COR-L47 (cell line): ENCODE results near the gene PID1.
A peak's percentile ranks its signal among the peaks of the same experiment; 100 is the strongest.

Experiments
- DNase-seq: peaks from one replicate; lab custom pipeline; 2025; lab: John Stamatoyannopoulos, UW

Gene PID1

GRCh38 chr2:229164545-229165249 is 106.4 kb downstream of the PID1 start:
- no peak for DNase-seq

- DNase-seq = no peak
Measured at GRCh38 chr2:229163893-229164292, 107.2 kb downstream of the PID1 start.

GRCh38 chr2:229162015-229162414 is 109.1 kb downstream of the PID1 start:
- DNase-seq = no peak

DNA sequence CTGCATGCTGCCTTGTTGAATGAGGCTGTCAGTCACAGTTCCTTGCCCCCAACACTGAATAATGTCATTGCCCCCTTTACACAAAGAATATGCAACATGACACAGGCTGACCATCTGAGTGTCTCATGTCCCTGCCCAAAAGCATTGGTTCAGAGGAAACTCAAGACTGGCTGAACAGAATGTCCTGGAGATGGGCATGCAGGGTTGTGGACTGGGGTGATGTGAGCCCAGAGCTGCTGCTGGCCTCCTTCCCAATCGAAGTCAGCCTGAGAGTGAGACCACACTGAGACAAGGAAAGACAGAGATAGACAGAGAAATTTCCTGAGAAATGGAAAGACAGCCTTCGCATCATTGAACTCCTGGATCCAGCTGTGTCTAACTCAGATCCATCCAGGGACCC is 110.1 kb downstream of the PID1 start:
- no peak for DNase-seq

DNA sequence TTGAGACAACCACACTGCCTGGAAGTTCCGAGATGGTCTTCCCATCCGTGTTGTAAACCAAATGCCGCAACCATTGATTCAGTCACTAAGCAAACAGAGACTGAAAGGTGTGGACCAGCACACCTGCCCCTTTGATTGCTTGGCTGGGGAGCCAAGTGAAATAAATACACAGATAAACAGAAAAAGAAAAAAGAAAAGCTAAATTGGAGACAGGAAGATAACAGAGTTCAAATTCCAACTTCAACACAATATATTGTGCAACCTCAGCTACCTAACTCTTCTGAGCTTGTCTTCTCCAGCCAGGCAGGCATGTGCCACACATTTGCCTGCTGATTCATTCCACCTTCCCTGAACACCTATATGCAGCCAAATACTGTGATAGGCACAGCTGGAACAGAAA is 110.9 kb downstream of the PID1 start:
- DNase-seq = no peak

GRCh38 chr2:229159405-229159804 is 111.7 kb downstream of the PID1 start:
- no peak for DNase-seq

DNA sequence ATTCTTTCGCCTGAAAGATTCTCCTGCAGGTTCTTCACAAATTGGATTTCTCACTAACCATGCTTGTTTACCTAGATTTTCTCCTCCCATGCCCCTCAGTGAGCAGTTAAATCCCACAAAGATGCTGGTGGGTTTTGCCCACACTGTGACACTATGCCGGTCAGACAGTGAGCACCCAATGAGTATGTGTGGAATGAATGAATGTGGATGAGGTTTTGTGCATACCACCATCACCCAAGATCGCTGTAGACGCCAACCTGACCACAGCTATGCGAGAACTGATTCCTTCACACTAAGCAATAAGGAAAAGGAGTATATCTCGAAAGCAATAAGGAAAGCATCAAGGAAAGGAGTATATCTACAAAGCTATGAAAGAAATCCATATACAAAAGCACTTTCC is 116.7 kb downstream of the PID1 start:
- no peak for DNase-seq

DNA sequence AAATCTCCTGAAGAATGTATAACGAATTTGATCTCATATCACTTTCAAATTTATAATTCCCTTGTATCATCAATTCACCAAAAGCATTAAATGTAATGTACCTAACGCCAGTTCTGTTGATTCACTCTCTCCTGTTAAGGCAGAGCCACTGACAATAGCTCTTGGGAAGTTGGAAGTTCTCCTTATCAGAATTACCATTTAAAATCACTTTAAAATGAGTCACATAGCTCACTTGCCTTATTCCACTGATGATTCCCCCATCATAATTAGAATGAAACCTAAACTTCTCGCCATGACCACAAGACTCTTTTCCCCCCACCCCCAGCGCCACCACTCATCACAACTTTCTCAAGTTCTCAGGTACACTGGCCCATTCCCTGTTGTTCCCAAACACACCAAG is 117.1 kb downstream of the PID1 start:
- DNase-seq = no peak

DNA sequence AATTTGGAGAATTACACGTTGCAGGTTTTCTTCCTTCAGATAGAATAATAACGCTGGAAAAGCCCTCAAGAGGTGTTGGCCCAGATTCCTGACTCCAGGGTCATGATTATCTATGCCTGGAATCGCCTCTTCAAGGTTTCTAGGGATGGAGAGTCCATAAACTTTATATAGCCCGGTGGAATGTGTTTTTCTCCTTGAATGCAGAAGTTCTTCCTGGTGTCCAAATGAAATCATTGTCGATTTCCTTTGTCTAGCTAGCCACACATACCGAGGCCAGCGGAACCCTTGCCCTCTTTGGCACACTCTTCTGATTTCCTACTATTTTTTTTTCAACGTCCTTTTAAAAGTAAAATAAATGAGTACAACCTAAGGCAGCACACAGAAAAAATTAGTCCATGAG is 117.8 kb downstream of the PID1 start:
- DNase-seq = no peak

GRCh38 chr2:229152674-229153073 is 118.4 kb downstream of the PID1 start:
- DNase-seq = no peak

- no peak for DNase-seq
Measured at GRCh38 chr2:229150317-229150716, 120.8 kb downstream of the PID1 start.

DNA sequence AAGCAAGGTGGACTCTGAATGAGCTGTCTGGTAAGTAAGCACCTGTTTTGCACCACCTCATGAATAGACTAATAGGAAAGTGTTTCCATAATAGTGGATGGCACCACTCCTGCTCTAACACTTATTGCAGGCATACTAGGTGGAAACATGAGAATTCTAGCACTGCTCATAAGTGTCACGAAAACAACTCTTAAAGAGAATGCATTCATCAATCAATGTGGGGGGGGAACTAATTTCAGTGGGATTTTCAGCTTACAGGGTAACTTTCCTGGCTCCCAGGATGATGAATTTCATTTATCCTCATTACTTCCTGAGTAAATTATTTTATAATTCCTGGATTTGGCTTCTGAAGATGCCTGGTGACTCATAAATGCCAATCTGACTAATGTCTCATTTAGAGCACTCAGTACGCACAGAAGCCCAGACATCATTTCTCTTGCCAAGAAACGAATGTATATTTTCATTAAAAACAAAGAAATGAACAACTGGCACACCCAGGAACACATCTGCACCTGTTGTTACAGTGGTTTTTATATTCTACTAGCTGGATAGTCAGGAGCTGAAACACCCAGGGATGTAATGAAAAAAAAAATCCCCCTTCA is 129.6 kb downstream of the PID1 start:
- DNase-seq = no peak

DNA sequence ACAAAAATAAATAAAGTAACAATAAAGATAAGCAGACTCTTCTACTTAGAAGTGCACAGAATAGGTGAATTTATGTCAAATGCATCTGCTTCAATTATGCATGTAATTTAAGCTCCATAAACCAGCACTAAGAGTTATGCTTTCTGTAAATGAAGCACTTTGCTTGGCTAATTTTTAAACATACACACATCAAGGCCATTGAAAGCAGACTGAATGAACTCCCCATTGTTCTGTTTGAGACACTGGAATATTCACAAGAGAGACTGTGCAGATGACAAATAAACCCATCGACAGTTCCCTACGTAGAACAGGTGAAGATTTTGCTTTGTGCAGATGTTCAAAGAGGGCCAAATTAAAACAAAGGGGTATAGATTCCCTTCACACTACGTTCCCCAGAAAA is 133.4 kb downstream of the PID1 start:
- DNase-seq = no peak

DNA sequence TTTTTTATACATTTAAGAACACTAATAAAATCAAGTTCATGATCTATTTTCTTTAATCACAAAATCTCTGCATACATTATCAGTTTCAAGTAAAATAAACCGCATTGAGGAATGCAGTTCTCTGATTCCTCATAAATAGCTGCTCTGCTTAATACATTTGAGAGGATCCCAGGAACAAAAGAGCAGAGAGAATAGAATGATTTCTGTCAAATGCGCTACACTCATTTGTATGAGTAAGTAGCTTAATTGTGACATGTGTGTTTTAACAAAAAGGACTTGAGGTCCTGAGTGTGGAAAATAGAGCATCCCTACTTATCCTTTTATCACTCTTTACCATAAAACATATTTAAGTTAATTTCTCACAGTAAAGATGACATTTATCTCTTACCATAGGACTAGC is 134.0 kb downstream of the PID1 start:
- no peak for DNase-seq

- peak; percentile 15 for DNase-seq
Measured at GRCh38 chr2:229133155-229133772, 137.8 kb downstream of the PID1 start.

- DNase-seq = no peak
Measured at GRCh38 chr2:229132236-229132635, 138.9 kb downstream of the PID1 start.

DNA sequence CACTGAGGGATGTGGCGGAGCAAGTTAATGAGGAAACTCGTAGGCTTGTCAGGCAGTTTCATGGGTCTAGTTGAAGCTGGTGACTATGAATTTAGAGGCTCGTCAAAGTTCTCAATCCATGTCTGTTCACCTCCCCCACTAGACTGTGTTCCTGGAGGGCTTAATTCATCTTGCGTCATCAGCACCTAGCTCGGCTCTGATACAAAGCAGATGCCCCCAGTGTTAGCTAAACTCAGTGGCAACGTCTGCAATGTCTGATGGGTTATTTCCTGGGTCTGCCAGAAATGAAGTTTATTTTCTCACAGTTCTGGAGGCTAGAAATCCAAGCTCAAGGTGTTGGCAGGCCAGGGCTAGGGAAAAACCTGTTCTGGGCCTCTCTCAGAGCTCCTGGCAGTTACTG is 140.6 kb downstream of the PID1 start:
- no peak for DNase-seq

- no peak for DNase-seq
Measured at GRCh38 chr2:229129738-229130371, 141.2 kb downstream of the PID1 start.

DNA sequence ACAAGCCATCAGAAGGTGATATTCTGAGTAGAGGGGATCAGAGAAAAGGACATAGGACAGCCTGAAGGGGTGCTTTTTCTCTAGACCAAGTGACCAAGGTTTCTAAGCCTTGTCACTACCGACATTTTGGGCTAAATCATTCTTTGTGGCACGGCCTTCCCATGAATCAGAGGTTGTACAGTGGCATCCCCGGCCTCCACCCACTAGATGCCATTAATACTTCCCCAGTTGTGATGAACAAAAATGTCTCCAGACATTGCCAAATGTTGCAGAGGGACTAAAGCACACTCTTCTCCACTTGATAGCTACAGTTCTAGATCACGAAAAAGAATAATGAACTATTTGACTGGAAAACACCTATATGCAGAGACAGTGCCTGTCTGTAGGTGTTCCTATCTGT is 143.6 kb downstream of the PID1 start:
- DNase-seq = no peak

DNA sequence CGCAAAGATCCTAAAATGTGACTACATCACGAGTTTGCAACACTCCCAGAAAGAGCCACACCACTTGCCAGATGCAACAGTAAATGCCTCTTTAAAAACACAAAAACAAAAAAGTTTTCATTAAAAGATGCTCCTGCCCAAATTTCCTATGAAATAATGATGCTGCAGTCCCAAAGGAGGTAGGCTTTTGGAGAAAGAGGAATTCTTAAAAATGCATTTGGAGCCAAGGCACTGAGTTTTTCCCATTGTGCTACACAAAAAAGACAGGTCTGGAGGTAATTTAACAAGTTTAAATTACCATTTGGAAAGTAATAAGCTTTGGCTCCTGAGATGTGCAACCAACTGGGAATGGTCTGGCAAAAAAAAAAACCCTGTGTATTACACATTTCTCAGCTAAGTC is 145.0 kb downstream of the PID1 start:
- DNase-seq = no peak

GRCh38 chr2:229124136-229124535 is 147.0 kb downstream of the PID1 start:
- no peak for DNase-seq

- no peak for DNase-seq
Measured at GRCh38 chr2:229118927-229119326, 152.2 kb downstream of the PID1 start.

DNA sequence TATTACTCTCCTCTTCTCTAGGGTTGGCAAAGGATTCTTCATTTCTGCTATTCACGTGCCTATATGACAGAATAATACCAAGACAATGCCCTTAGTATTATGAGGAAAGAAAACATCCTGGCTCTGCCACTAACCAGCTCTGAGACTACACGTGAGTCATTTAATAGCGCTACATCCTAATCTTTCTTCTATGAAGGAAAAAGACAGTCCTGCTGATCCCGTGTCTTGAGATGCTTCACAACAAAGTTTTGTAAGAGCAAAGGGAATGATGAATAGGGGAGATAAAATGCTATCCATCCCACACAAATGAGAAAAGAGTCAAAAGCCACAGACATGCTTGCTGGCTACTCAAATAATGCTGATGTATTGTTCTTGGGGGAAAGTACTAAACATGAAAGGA is 152.8 kb downstream of the PID1 start:
- no peak for DNase-seq
